HEK293 (cell line): ENCODE measurements around the gene COMP.

Source experiments
- BCL11A ChIP-seq: fragments of 450-650 bp; formaldehyde crosslinking; IDR thresholded peaks from 2 replicates; pipeline ENCODE4 v1.5.1; 2016; ENCODE audit warnings: low read depth, missing biosample characterization, missing genetic modification characterization
- GLIS1 ChIP-seq: fragments of 450-650 bp; formaldehyde crosslinking; IDR thresholded peaks from 2 replicates; pipeline ENCODE4 v1.5.1; 2016; ENCODE audit warnings: missing biosample characterization, missing genetic modification characterization
- IKZF3 ChIP-seq: fragments of 450-650 bp; IDR thresholded peaks from 2 replicates; pipeline ENCODE4 v1.5.0; 2018; ENCODE audit warnings: missing biosample characterization, mild to moderate bottlenecking, missing genetic modification characterization, moderate library complexity
- KLF10 ChIP-seq: fragments of 450-650 bp; IDR thresholded peaks from 2 replicates; pipeline ENCODE4 v1.5.1; 2018; ENCODE audit warnings: missing biosample characterization, mild to moderate bottlenecking, missing genetic modification characterization
- PRDM10 ChIP-seq: fragments of 450-650 bp; formaldehyde crosslinking; IDR thresholded peaks from 2 replicates; pipeline ENCODE4 v1.5.1; 2016; ENCODE audit warnings: missing biosample characterization, missing genetic modification characterization
- SP7 ChIP-seq: fragments of 450-650 bp; formaldehyde crosslinking; IDR thresholded peaks from 2 replicates; pipeline ENCODE4 v1.5.1; 2016; ENCODE audit warnings: missing biosample characterization, missing genetic modification characterization
- ZBTB6 ChIP-seq: fragments of 450-650 bp; formaldehyde crosslinking; IDR thresholded peaks from 2 replicates; pipeline ENCODE4 v1.5.1; 2017; ENCODE audit warnings: missing biosample characterization, missing genetic modification characterization
- ZNF132 ChIP-seq: fragments of 450-650 bp; formaldehyde crosslinking; IDR thresholded peaks from 2 replicates; pipeline ENCODE4 v1.5.1; 2017; ENCODE audit warnings: missing biosample characterization, missing genetic modification characterization, borderline replicate concordance
- ZNF157 ChIP-seq: fragments of 450-650 bp; formaldehyde crosslinking; IDR thresholded peaks from 2 replicates; pipeline ENCODE4 v1.5.1; 2016; ENCODE audit warnings: missing biosample characterization, missing genetic modification characterization
- ZNF175 ChIP-seq: fragments of 450-650 bp; formaldehyde crosslinking; IDR thresholded peaks from 2 replicates; pipeline ENCODE4 v1.5.1; 2016; ENCODE audit warnings: missing biosample characterization, missing genetic modification characterization
- ZNF239 ChIP-seq: fragments of 450-650 bp; formaldehyde crosslinking; IDR thresholded peaks from 2 replicates; pipeline ENCODE4 v1.5.1; 2016; ENCODE audit warnings: missing biosample characterization, missing genetic modification characterization
- ZNF266 ChIP-seq: fragments of 450-650 bp; formaldehyde crosslinking; IDR thresholded peaks from 2 replicates; pipeline ENCODE4 v1.5.1; 2016; ENCODE audit warnings: missing biosample characterization, missing genetic modification characterization, low read depth
- ZNF350 ChIP-seq: fragments of 450-650 bp; formaldehyde crosslinking; IDR thresholded peaks from 2 replicates; pipeline ENCODE4 v1.5.0; 2017; ENCODE audit warnings: missing biosample characterization, mild to moderate bottlenecking, missing genetic modification characterization
- ZNF37A ChIP-seq: fragments of 450-650 bp; IDR thresholded peaks from 2 replicates; pipeline ENCODE4 v1.5.1; 2018; ENCODE audit warnings: missing biosample characterization, missing genetic modification characterization
- ZNF398 ChIP-seq: fragments of 450-650 bp; formaldehyde crosslinking; IDR thresholded peaks from 2 replicates; pipeline ENCODE4 v1.5.1; 2017; ENCODE audit warnings: missing biosample characterization, missing genetic modification characterization
- ZNF416 ChIP-seq: fragments of 450-650 bp; formaldehyde crosslinking; IDR thresholded peaks from 2 replicates; pipeline ENCODE4 v1.5.1; 2016; ENCODE audit warnings: missing biosample characterization, missing genetic modification characterization
- ZNF433 ChIP-seq: fragments of 450-650 bp; formaldehyde crosslinking; IDR thresholded peaks from 2 replicates; pipeline ENCODE4 v1.5.1; 2016; ENCODE audit warnings: missing biosample characterization, missing genetic modification characterization, low read depth
- ZNF518A ChIP-seq: fragments of 450-650 bp; formaldehyde crosslinking; conservative IDR thresholded peaks from 2 replicates; pipeline ENCODE4 v1.5.1; 2016; ENCODE audit warnings: low read depth, missing biosample characterization, missing genetic modification characterization
- ZNF548 ChIP-seq: fragments of 450-650 bp; formaldehyde crosslinking; IDR thresholded peaks from 2 replicates; pipeline ENCODE4 v1.5.1; 2016; ENCODE audit warnings: missing biosample characterization, missing genetic modification characterization
- ZNF585B ChIP-seq: fragments of 450-650 bp; formaldehyde crosslinking; IDR thresholded peaks from 2 replicates; pipeline ENCODE4 v1.5.1; 2016; ENCODE audit warnings: missing biosample characterization, missing genetic modification characterization
- ZNF600 ChIP-seq: fragments of 450-650 bp; formaldehyde crosslinking; IDR thresholded peaks from 2 replicates; pipeline ENCODE4 v1.5.1; 2016; ENCODE audit warnings: missing biosample characterization, missing genetic modification characterization
- ZNF629 ChIP-seq: fragments of 450-650 bp; formaldehyde crosslinking; IDR thresholded peaks from 2 replicates; pipeline ENCODE4 v1.5.1; 2017; ENCODE audit warnings: missing biosample characterization, missing genetic modification characterization
- ZNF677 ChIP-seq: fragments of 450-650 bp; IDR thresholded peaks from 2 replicates; pipeline ENCODE4 v1.5.0; 2018; ENCODE audit warnings: missing biosample characterization, mild to moderate bottlenecking, missing genetic modification characterization, moderate library complexity
- ZSCAN4 ChIP-seq: fragments of 450-650 bp; formaldehyde crosslinking; IDR thresholded peaks from 2 replicates; pipeline ENCODE4 v1.5.1; 2017; ENCODE audit warnings: missing biosample characterization, missing genetic modification characterization
- ZXDB ChIP-seq: fragments of 450-650 bp; formaldehyde crosslinking; IDR thresholded peaks from 2 replicates; pipeline ENCODE4 v1.5.1; 2016; ENCODE audit warnings: missing biosample characterization, missing genetic modification characterization
- TF ChIP-seq, protein P1 (sequence below): fragments of 450-650 bp; formaldehyde crosslinking; IDR thresholded peaks from 2 replicates; pipeline ENCODE4 v1.5.1; 2017; ENCODE audit warnings: missing biosample characterization, missing genetic modification characterization

The COMP gene

GRCh38 chr19:18789883-18790565 is 1.1 kb downstream of the COMP start (continued):
- TF ChIP-seq, protein P1, sequence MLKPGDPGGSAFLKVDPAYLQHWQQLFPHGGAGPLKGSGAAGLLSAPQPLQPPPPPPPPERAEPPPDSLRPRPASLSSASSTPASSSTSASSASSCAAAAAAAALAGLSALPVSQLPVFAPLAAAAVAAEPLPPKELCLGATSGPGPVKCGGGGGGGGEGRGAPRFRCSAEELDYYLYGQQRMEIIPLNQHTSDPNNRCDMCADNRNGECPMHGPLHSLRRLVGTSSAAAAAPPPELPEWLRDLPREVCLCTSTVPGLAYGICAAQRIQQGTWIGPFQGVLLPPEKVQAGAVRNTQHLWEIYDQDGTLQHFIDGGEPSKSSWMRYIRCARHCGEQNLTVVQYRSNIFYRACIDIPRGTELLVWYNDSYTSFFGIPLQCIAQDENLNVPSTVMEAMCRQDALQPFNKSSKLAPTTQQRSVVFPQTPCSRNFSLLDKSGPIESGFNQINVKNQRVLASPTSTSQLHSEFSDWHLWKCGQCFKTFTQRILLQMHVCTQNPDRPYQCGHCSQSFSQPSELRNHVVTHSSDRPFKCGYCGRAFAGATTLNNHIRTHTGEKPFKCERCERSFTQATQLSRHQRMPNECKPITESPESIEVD (tag by site-specific recombination) = no peak
- TF ChIP-seq ZNF416 (tag by site-specific recombination) (no peak), ZNF629 (no peak), ZBTB6 (tag by site-specific recombination) (no peak), ZXDB (tag by site-specific recombination) (peak; percentile 55; the same call in 1 of the 2 replicates), ZNF677 (no peak), SP7 (tag by site-specific recombination) (no peak), ZNF132 (no peak), ZNF585B (tag by site-specific recombination) (no peak), ZNF600 (tag by site-specific recombination) (peak; percentile 45; the same call in 1 of the 2 replicates), GLIS1 (tag by site-specific recombination) (peak; percentile 68), ZNF266 (tag by site-specific recombination) (no peak), ZNF350 (tag by site-specific recombination) (no peak), ZSCAN4 (tag by site-specific recombination) (no peak), ZNF398 (tag by site-specific recombination) (peak; percentile 71), ZNF175 (tag by site-specific recombination) (no peak), ZNF157 (tag by site-specific recombination) (no peak), ZNF433 (tag by site-specific recombination) (no peak), ZNF37A (tag by site-specific recombination) (no peak), PRDM10 (no peak), ZNF239 (tag by site-specific recombination) (no peak), KLF10 (tag by site-specific recombination) (no peak), ZNF518A (tag by site-specific recombination) (no peak), BCL11A (tag by site-specific recombination) (no peak), IKZF3 (tag by site-specific recombination) (no peak), ZNF548 (tag by site-specific recombination) (no peak)
